Bone marrow (tissue), 2 donors: ENCODE results near the gene CHD3.
"Not testable (repeated sequence)": the region's sequence is repeated elsewhere in the genome, so short reads cannot be mapped to it uniquely, and the experiment has no call there.

Experiments used
- DNase-seq, 2 donors: peaks; one replicate each; lab custom pipeline; 2025; lab: John Stamatoyannopoulos, UW

CHD3 gene

GRCh38 chr17:7849751-7850504, 38.7 kb upstream of the CHD3 start:
- no peak for DNase-seq

DNA sequence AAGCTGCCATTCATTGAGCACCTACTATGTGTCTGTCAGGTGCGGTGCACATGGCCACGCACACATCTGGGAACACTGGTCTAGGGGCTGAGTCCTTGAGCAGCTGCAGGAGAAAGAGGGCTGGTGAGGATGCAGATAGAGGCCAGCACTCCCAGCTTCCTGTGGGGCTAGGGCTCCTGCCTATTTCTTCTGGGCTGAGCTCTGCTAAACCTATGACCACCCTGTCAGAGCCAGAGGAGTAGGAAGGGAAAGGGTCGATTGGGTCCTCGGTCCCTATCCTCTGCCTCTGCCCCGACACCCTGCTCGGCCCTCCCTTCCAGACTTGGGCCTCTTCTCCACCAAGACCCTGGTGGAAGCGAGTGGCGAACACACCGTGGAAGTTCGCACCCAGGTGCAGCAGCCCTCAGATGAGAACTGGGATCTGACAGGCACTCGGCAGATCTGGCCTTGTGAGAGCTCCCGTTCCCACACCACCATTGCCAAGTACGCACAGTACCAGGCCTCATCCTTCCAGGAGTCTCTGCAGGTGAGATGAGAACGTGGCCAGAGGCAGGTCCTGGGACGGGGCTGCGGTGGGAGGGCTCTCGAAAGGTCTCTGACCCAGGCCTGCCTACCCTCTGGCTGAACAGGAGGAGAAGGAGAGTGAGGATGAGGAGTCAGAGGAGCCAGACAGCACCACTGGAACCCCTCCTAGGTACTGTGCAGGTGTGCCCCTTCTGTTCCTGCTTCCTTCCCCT, 37.7 kb upstream of the CHD3 start:
- DNase-seq, result no peak

GRCh38 chr17:7851438-7852261, 36.9 kb upstream of the CHD3 start:
- DNase-seq, result peak; percentile 52 to 82

DNA sequence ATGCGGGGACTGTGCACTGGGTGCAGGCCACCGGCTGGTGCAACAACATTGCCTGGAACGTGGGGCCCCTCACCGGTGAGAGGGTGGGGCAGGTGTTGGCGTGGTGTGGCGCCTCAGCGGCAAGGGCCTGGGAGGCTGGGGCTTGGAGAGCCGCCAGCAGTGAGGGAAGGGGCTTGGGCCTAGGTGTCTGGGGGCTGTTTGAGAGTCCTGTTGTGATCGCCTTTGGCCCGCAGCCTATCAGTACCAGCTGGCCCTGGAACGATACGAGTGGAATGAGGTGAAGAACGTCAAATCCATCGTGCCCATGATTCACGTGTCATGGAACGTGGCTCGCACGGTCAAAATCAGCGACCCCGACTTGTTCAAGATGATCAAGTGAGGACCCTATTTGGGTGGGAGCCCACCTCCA, 36.3 kb upstream of the CHD3 start:
- DNase-seq, result no peak

- no peak for DNase-seq
These were observed 35.5 kb upstream of the CHD3 start for GRCh38 chr17:7852919-7853690.

DNA sequence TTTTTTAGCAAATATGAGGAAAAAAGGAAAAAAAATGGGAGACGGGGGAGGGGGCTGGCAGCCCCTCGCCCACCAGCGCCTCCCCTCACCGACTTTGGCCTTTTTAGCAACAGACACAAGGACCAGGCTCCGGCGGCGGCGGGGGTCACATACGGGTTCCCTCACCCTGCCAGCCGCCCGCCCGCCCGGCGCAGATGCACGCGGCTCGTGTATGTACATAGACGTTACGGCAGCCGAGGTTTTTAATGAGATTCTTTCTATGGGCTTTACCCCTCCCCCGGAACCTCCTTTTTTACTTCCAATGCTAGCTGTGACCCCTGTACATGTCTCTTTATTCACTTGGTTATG, 34.9 kb upstream of the CHD3 start:
- DNase-seq, result no peak

- no peak for DNase-seq
These were observed 34.4 kb upstream of the CHD3 start for GRCh38 chr17:7854078-7854777.

- DNase-seq, result no peak
These were observed 33.5 kb upstream of the CHD3 start, which contains the start of gene TMEM88 for GRCh38 chr17:7854851-7855659. Gene TMEM88, plus strand, starts transcription at chr17:7855066. Its CDS starts 9 bp downstream, at chr17:7855075.

- no peak for DNase-seq
These were observed 33.0 kb upstream of the CHD3 start for GRCh38 chr17:7855660-7856010.

DNA sequence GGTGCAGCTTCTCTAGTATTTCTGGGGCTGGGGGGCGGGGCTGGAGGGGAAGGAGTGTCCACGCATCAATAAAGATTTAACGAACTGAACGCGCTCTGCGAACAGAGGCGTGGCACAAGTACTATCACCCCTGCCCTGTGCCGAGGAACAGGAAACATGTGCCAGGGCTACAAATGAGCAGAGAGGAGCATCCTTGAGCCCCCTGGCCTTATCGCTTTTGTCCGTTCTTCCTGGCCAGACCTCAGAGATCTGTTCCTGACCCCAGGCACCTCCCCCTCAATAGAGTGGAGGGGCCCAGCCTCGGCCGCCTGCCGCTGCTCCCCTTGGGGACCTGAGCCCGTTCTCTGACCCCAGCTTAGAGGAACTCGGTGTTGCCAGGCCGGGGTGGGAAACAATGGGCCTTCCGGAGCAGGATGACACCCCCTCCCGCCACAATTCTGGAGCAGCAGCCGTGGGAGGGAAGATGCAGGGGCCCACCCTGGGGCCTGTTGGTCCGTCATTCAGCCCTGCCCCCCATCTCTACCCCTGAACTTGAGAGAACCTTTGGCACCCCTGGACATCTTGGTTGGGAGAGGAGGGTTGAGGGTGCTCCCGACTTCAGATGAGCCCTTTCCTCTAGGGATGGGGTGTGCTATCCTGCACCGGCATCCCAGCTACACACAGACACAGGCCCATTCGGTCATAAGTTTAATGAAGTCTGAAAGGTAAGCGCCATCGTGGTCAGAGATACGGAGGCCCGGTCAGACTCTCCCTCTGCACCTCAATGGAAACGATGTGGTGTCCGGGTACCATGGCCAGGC, 32.4 kb upstream of the CHD3 start:
- DNase-seq, result peak in 1 of 2 donors; percentile 49

- peak; percentile 91 to 99 for DNase-seq
These were observed 31.5 kb upstream of the CHD3 start, which contains the start of gene NAA38 for GRCh38 chr17:7856811-7857712. Gene NAA38, minus strand, starts transcription at chr17:7857559. Its CDS starts 96 bp downstream, at chr17:7857463.

DNA sequence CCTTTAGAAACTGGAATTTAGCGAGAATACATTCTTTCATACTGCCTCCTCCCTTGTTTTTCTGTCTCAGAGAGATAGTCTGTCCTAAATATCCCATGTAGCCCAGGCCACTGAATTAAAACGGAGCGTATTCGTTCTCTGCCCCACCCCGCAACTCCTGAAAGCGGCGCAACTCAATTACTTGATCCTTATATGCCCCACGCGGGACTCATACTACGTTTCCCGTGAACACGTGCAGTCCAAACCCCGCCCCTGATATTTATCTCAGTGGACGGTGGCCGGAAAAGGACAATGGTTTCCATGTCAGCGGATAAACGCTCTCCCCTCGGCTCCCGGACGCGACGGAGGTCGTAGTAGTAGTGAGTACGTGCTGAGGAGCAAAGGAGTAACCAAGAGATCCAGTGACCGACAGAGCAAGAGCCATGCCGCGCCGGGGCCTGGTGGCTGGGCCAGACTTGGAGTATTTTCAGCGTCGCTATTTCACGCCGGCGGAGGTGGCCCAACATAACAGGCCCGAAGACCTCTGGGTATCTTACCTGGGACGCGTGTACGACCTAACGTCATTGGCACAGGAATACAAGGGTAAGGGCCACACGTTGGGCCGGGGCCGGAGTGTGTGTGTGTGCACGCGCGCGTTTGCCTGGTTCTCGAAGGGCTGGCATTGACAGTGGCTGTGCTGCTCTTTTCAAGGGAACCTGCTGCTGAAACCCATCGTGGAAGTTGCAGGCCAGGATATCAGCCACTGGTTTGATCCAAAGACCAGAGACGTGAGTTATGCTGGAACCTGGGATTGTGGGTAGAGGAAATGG, 30.7 kb upstream of the CHD3 start, which contains the start of gene CYB5D1:
Gene CYB5D1 (plus strand): TSS at position 291 of the 809 bp plus-strand sequence. CDS start 132 bp downstream, at position 423.
- DNase-seq, result peak; percentile 85 to 96

DNA sequence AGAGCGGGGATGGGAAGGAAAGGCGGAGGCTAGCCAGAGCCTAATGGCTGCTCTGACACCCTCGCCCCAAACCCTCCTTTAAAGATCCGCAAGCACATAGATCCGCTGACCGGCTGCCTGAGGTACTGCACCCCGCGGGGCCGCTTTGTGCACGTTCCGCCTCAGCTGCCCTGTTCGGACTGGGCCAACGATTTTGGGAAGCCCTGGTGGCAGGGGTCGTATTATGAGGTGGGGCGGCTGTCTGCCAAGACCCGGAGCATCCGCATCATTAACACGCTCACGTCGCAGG, 30.1 kb upstream of the CHD3 start:
- no peak for DNase-seq

DNA sequence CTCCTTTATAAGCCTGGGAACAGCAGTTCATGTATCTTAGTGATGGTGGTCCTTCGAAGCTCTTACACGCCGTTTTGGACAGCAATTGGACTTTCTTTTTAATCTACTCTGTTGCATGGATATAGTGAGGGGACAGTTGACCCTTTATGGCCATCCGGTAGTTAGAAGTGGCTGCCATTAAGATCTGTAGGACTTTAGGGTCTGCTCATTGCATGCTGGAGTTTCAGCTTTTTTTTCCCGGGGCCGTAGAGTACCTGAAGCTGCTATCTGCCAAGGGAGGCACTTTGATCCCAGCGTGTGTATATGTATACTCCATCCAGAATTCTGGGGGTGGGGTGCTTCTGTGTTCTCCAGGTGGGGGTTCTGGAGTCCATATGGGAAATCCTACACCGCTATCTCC, 29.6 kb upstream of the CHD3 start:
- no peak for DNase-seq

DNA sequence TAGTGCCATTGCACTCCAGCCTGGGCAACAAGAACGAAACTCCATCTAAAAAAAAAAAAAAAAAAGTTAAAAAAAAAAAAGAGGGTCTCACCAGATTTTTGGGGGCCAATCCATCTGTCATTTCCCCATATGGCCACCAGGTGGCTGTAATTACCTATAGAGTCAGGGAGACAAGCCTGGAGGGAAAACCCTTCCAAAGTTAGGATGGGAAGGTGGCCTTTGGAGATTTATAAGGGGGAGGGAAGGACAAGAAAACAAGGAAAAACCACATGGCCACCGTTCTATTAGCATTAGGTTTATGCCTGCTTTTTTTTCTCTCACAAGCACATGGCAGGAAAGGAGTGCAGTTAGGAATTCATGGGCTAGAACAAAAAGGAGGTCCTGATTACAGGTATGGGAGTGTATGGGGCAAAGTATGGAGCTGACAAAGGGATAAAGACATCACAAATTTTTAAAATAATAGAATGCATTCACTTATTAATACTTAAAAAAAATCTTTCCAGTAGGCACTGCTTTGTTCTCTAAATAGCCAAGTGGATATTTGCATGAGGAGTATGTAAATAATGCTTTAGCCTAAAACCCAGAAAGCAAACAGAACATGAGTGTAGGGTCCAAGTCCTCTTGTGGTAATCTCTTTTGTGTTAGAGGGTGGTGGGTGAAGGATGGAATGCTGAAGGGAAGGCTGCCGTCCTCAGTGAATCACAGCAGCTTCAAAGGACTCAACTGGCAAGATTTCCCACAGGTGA, 25.7 kb upstream of the CHD3 start:
- no peak for DNase-seq

- DNase-seq, result not testable (repeated sequence)
These were observed 24.2 kb upstream of the CHD3 start for GRCh38 chr17:7864384-7864783.
